Ureter (tissue), 1 donor: ENCODE data around the gene RNF8. TPM values are rescaled to one million over a fixed set of nuclear protein-coding genes. Genes with fewer than 3 reads are reported as not detected.
"Not testable (repeated sequence)": the region's sequence is repeated elsewhere in the genome, so short reads cannot be mapped to it uniquely, and the experiment has no call there.

Source experiments
- DNase-seq: peaks from one replicate; pipeline ENCODE4 v3.0.0-alpha.2; 2020; ENCODE audit warnings: low spot score
- total RNA-seq: library from RNA; stranded (reverse); gene quantifications from one replicate; pipeline ENCODE4 v1.2.4, GENCODE V29; 2023
- donor health status: DM: yes; HTN: yes; CAD: no.

Gene RNF8, protein sequence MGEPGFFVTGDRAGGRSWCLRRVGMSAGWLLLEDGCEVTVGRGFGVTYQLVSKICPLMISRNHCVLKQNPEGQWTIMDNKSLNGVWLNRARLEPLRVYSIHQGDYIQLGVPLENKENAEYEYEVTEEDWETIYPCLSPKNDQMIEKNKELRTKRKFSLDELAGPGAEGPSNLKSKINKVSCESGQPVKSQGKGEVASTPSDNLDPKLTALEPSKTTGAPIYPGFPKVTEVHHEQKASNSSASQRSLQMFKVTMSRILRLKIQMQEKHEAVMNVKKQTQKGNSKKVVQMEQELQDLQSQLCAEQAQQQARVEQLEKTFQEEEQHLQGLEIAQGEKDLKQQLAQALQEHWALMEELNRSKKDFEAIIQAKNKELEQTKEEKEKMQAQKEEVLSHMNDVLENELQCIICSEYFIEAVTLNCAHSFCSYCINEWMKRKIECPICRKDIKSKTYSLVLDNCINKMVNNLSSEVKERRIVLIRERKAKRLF
- 15.2 TPM for total RNA-seq

DNA sequence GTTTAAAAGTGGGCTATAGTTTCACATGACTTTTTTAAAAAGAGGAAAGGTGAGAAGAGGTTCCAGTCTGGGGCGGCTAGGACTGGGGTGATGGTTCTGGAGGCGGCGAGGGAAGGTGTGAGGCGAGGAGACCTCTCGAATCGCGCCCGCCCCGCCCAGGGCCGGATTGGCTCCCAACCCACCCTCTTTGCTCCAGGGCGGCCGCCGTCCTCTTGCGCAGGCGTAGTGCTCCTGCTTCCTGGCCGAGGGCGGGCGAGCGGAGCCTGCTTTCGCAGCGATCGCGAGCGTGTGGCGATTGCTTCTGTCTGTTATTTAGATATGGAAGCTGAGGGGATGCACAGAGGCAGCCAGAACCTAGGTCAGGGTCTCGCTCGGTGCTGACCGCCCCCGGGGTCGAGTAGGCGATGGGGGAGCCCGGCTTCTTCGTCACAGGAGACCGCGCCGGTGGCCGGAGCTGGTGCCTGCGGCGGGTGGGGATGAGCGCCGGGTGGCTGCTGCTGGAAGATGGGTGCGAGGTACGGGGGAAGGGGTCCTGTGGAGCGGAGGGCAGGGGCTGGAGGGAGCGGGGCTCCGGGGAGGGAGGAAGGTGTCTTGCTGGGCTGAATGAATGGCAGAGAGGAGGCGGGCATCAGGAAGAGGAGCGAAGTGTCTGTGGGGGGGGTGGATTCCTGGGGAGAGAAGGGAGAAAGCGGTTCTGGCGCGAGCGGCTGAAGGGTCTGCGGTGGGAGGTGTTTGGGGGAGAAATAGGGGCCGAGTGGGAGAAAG lies at the start of gene RNF8:
TSS of gene RNF8 (plus strand) at position 223 of the 765 bp plus-strand sequence. CDS start at position 405, 182 bp downstream.
- peak; percentile 90 for DNase-seq

DNA sequence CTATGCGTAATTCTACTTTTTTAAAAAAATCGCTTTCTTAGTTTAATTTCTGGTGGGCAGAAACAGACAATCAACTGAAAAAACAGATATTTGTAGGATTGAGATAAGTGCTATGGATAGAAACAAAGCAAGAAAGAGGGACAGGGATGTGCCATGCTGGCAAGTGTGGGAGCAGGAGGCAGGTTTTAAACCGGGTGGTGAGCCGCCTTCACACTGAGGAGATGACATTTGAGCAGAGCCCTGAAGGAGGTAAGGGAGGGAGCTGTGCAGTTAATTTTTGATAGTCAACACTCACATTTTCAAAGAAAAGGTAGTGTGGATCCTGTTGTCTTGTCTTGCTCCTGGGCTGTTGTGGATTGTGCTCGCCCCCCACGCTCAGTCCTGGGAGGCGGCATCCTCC lies 49.0 kb upstream of the RNF8 start:
- DNase-seq = no peak

DNA sequence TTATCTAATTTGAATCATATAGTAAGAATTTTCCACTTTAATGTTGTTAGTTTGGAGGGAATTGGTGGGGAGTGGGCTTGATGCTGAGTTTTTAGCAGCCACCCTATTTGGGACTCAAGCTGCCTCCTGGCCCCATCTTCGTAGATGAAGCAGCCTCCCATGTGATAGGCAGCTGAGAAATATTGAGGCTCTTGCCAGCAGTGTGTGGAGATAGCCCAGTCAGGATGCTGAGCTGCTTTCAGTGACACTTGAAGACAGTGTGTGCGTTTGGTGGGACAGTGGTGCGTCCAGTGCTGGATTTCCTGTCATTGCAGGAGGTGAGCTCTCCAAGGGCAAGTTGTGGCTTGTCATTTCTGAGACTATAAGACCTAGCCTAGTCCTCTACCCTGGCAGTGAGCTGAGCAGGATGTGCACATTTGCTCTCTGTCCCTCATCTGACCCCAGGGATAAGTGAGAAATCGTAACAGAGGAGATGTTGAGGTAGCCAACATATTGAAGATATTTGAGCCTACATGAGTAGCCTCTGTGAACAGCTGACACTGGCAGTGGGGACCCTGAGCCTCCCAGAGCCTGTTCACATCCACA lies 47.9 kb upstream of the RNF8 start:
- DNase-seq = no peak

DNA sequence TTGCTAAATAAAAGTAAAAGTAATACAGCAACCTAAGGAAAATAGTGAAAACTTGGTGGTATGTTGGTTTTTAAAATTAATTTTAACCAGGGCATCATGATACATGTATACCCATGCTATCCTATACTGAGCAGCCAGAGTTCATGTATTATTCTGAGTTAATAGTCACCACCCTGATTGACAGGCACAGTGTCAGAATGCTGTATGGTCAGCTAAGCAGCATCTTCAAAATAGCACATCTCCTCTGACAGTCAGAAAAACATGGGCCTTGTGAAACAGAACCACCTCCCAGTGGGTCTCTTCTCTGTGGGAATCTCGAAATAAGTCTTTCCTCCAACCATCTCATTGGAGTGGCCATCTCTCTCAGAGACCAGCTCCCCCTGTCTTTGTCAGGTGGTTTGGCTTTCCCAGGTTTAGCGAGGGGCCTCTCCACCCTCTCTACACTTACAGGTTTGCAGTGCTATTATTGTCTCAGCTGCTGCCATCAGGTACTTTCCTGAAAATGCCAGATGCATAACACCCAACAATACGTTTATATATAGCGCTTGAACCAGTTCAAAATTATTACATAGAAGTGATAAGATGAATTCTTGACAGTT lies 47.1 kb upstream of the RNF8 start:
- no peak for DNase-seq

DNA sequence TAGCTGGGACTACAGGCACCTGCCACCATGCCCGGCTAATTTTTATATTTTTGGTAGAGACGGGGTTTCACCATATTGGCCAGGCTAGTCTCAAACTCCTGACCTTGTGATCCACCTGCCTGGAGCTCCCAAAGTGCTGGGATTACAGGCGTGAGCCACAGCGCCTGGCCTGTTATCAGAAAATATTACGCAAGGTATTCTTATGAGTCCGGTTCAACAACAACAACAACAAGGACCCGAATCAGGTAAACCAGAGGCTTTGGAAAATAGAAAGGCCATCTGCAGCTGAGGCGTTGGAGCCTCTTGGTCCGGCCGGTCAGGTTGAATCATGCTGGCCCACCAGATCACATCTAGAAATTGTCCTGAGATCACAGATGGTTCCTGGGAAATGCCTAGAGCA lies 46.3 kb upstream of the RNF8 start:
- DNase-seq = not testable (repeated sequence)

DNA sequence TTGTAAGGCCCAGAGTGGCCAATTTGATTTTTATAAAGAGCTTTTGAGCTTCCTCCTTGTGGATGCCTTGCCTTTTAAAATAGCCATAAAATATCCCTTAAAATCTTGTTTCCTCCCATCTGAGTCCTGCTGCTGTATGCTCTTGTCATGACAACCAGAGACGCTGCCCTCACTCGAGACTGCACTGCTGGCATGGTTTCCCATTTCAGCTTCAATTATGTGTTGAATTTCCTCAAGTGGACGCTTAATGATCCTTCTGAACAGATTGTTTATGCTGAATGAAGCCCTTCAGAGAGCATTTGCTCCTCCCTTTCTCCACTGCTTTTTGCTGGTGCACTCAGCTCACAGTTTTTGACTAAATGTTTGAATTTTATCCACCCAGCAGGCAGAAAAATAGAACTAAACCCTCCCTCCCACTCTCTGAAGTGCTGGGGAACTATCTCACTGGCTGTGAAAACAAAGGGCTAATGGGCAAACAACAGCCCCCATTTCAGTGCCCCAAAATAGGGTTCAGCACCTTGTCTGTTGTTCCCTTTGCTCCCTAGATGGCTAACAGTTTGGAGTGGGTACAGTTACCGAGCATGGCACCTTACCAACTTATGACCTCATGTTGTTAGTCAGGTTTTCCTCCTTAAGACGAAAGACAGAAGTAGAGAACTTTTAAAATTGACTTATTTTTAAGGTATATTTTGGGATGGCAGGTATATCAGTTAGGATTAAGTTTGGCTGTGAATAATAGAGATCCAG lies 45.5 kb upstream of the RNF8 start:
- DNase-seq = no peak

DNA sequence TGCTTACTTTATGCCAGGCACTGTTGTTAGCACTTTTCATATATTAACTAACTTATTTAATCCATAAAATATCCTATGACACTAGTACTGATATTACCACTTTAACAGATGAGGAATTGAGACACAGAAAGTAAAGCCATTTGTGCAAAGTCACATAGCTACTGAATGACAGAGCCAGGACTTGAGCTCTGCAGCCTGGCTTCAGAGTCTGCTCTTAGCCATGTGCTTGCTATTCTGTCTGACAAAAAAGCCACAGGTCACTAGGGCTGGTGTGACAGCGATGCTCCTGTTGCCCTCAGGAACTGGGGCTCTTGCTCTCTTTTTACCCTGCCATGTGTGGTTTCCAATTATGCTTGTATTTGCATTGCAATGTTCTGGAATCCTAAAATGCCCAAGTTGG lies 44.7 kb upstream of the RNF8 start:
- no peak for DNase-seq

DNA sequence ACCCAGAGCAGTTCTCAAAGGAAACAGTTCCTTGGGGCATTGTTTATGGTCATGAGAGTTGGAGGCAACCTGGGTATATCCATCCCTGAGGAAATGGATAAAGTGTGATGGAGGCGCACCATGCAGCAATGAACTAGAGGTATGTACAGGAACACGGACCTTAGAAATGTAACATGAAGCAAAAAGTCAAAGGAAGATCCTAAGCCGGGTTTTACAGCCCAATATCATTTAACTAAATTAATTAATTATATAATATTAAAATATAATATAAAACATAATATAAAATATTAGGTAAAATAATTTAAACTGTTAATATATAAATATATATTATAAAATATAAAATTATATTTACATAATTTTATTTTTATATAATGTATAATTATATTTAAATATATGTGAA lies 44.1 kb upstream of the RNF8 start:
- DNase-seq = no peak

DNA sequence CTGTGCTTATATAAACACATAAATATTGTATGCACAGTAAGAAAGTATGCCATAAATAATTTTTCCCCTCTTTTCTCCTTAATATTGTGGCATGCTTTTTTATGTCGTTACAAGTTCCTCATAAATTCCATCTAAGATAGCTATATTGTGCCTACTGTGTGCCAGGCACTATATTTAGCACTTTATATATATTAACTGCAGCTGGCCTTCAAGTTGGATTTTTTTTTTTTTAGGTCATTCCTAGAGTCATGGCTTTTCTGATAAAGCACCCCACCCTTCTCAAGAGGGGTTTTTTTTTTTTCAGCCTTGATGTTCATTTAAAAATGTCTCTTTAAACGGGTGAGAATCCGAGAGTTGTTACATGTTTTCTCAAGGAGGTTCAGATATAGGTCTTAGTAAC lies 42.8 kb upstream of the RNF8 start:
- no peak for DNase-seq

DNA sequence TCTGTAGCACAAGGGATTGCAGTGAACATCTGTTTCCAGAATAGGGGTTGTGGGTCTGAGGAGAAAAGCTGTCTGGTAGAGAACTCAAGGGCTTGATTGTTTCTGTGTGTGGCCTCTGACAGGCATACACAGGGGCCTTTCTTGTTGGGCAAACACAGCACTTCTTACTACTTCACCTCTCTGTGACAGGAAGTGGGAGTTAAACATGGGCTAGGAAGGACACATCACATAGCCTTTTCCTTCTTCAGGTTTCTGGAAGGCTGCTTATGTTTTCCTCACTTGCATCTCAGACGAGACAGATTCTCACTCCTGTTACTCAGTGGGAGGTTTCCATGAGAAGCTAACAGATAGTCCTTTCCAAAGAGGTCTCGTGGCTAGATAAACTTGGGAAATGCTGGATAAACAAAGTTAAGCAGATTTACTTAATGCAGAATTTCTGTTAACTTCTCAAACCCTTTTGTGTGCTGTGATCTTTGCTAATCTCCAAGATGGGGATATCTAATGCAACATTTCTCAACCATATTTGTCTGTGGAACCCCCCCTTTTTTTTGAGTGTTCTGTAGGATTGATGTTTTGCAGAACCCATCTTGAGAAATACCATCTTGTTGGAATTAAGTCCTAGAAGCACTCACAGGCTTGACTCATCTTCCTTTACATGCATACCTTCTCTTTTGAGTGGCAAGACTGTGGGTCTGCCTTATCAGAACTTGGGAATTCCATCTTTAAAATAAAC lies 41.9 kb upstream of the RNF8 start:
- no peak for DNase-seq

DNA sequence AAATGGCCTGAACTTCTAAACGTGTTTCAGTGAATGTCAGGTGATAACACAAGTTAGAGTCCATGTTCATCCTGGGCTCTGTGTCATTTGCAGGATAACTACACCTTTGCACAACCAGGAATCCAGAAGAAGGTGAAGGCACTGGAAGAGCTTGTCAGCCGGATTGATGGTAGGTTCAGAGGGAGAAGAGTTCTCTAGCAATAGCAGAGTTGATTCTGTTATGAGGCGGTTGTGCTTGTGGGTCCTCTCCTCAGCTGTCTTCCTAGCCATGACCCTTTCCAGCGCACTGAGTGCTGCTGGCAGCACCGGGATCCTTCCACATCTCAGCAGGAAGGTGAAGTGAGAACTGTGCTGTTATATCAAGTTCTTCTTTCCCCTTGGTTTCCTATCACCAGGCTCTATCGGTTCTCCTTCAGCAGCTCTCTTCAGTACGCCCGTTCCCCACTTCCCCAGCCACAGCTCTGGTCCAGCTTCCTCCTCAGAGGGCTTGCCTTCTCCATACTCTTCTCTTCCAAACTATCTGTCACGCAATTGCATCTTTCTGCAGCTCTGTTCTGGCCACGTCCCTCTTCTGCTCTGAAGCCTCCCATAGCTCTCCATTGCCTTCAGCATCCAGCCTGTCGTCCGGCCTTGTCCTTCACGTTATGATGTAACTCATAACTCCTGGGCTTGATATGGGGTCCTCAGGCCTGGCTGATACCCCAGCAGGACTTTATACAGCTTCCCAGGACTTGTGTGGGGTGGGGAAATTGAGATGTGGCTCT lies 39.9 kb upstream of the RNF8 start:
- DNase-seq = no peak

DNA sequence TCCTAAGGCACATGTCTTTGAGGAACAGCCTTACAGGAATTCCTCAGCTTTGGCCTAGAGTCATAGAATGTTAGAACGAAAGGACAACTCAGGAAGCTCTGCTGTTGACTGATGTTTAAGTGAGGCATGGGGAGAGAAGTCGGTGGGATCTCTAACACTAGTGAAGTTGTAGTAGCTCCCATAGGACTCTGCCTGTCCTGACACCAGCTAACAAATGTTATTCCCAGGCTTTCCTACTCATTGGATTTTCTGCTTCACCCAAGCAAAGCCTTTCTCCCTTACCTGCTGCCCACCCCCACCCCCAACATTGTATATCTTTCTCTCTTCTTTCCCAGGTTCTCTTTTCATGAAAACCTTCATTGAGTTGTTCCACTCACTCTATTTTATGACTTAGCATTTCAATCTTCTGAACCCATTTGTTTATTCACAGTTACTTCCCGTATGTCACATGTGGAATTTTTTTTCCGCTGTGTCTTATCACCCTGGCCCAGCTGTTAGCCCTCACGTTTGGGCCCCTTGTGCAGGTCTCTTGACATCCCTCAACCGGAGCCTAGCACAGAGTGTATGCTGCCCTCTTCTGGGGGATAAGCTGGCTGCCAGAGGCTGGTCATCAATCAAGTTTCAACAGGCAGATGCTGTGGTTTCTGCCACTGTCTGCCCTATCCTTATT lies 39.2 kb upstream of the RNF8 start:
- DNase-seq = no peak

DNA sequence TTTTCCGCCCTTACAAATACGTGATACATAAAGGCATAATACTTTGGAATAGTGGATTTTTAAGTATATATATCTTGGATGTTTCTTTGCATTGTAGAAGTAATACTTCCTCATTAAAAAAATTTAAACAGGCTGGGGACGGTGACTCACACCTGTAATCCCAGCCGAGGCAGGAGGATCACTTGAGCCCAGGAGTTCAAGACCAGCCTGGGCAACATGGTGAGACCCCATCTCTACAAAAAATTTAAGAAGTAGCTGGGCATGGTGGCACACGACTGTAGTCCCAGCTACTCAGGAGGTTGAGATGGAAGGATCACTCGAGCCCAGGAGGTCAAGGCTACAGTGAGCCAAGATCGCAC lies 38.6 kb upstream of the RNF8 start:
- DNase-seq = no peak

DNA sequence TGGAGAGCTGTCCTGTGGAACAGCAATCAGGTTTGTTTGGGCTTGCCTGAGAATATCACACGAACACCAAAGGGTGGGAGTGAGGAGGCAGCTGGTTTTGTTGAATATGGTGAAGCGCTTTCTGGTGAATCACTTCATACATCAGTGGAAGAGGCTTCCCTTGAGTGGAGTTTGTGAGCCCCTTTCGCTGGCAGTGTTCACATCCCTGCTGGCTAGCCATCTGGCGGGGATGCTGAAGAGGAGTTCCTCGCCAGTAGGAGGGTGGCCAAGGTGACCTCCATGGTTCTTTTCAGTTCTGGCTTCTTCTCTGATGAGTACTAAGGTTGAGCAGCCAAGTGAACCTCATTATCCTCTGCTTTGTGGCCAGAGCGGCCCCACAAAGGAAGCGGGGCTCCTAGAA lies 37.7 kb upstream of the RNF8 start:
- DNase-seq = no peak

DNA sequence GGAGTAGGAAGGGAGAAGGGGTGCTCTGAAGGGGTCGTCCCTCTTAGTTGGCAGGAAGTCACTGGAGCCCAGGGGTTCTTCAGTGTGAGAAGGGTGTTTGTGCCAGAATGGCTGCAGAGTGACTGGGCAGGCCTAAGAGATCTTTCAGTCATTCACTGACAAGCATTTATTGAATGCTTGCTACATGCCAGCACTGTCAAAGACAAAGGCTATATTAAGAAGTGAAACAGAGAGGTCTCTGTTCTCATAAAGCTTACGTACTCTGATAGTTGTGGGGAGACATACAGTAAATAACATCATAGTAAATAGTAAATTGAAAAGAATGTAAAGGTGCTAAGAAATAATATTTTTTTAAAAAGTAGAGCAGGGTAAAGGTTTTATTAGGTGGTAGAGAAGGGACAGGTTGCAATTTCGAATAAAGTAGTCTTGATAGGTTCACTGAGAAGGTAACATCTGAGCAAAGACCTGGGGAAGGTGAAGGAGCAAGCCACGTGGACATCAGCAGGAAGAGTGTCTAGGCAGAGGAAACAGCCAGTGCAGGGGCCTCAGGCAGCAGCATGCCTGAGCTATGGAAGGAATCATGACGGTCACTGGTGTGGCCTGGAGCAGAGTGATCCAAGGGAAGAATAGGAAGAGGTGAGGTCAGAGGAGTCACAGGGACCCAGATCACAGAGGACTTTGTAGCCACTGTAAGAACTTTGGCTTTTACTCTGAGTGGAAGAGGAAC lies 36.3 kb upstream of the RNF8 start:
- DNase-seq = no peak

DNA sequence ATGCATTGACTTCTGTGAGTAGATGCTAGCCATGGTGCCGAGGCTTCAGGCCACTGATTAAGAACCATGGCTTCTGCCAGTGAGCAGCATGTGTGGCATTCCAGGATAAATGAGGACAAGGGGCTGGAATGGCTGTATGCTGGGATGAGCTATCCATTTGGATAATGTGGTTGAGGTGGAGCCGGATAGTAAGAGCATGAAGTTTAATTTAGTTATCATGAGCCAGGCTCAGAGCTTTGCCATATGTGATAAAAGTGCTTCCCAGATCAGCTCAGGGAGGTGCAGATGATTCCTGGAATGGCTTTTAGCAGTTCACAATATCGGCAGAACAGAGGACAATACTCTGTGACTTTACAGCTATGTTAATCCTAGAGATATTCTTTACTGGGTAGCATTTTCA lies 34.6 kb upstream of the RNF8 start:
- no peak for DNase-seq

DNA sequence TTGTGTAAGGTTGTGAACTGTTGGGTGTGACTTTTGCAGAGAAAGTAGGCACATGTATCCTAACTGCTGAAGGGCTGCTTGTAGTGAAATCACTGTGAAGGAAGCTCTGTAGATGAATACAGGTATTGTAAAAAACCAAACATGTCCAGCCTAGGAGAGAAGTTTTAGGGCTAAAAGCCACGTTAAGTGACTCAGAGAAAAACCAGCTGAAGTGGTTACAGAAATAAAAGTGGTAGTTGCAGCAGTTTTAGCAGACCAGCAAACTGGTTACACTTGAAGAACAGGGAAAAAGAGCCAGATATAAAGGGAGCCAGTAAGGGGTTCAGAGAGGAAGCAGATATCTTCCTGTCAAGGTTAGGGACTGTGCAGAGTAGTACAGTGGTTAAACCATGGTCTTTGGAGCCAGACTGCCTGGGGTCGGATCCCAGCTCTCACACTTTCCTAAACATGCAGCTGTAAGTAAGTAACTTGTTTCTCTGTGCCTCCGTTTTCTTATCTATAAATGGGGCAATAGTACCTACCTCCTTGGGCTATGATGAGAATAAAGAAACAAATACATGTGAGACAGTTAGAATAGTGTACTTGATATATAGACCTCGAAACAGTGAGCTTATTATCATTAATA lies 33.8 kb upstream of the RNF8 start:
- DNase-seq = no peak

DNA sequence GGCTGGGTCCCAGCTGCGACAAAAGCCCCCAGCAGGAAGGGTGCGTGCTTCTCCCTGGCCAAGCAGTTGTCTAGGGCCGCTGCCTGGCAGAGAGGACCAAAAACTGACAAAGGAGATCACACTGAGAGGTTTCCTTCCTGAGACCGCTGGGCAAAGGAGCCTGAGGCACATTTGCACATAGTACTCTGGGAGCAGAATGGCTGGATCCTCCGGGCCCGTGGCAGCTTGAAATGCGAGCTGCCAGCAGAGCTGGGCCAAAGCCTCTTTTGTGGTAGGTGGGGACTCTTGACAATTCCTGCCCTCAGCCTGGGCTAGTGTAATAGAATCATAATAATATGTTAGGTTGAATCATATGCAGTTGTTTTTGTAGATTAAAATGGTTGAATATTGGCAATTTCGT lies 33.1 kb upstream of the RNF8 start:
- no peak for DNase-seq
